Kidney (tissue), 14 donors: Measurements from ENCODE around the gene SIM1. TPM values are rescaled to one million over a fixed set of nuclear protein-coding genes. Genes with fewer than 3 reads are reported as not detected.

Source experiments
- DNase-seq, 5 donors: peaks; one replicate each; pipeline ENCODE4 v3.0.0-alpha.2; 2013 to 2020
- FAIRE-seq: peaks from 2 replicates; lab custom pipeline; 2012; peaks lifted over from hg19 to GRCh38; lab: Jason Lieb, UNC
- H3K27ac ChIP-seq, 2 donors: one replicate each; pipeline ENCODE4 v1.7.0; 2013; ENCODE audit warnings: low read depth in 2 of 2, low read length in 2 of 2, inconsistent platforms in 1 of 2
- H3K27me3 ChIP-seq: one replicate; pipeline ENCODE4 v1.7.1; 2013; ENCODE audit warnings: low read length, inconsistent platforms; ENCODE audit not compliant: control insufficient read depth, insufficient read depth
- H3K36me3 ChIP-seq, 3 donors: one replicate each; pipeline versions ENCODE4 v1.7.0 to v1.7.1; 2013; ENCODE audit warnings: low read length in 3 of 3, control low read depth in 1 of 3, inconsistent platforms in 1 of 3; ENCODE audit not compliant: insufficient read depth in 3 of 3, control insufficient read depth in 2 of 3
- H3K4me1 ChIP-seq, 3 donors: one replicate each; pipeline versions ENCODE4 v1.7.0 to v1.7.1; 2013; ENCODE audit warnings: low read length in 3 of 3, inconsistent platforms in 1 of 3, low read depth in 1 of 3; ENCODE audit not compliant: control insufficient read depth in 2 of 3, insufficient read depth in 2 of 3
- H3K4me3 ChIP-seq, 3 donors: one replicate each; pipeline versions ENCODE4 v1.7.0 to v1.8.1; 2013; ENCODE audit warnings: low read length in 3 of 3, control low read depth in 1 of 3, inconsistent platforms in 1 of 3
- H3K9ac ChIP-seq, 3 donors: one replicate each; pipeline versions ENCODE4 v1.7.0 to v1.7.1; 2013; ENCODE audit warnings: low read length in 3 of 3, control low read depth in 1 of 3, inconsistent platforms in 1 of 3
- H3K9me3 ChIP-seq, 3 donors: one replicate each; pipeline versions ENCODE4 v1.7.0 to v1.7.1; 2013; ENCODE audit warnings: low read length in 3 of 3, control low read depth in 1 of 3, inconsistent platforms in 1 of 3; ENCODE audit not compliant: control insufficient read depth in 2 of 3, insufficient read depth in 1 of 3
- intact Hi-C: fragments of 100-400 bp; cut with DNase I; formaldehyde crosslinking; loops from one replicate; pipeline ENCODE4 v1.11.1; 2022
- polyA plus RNA-seq: library from polyadenylated mRNA; stranded (reverse); fragments of 350-450 nt; fragmentation: Illumina TruSeq; extraction: RNeasy Lipid Tissue Mini Kit (QIAGEN cat#74804); gene quantifications from one replicate; pipeline ENCODE4 v1.2.3, GENCODE V29; 2014; ENCODE audit warnings: low read depth, low replicate concordance; ENCODE audit not compliant: insufficient read depth
- total RNA-seq: library from RNA; stranded (reverse); fragmentation: NEBNext Ultra II Directional; extraction: Animal tissue kit (Norgen Biotek cat#: 25700); gene quantifications from one replicate; pipeline ENCODE4 v1.2.1, GENCODE V29; 2021
- TF ChIP-seq, protein P1 (sequence below): IDR thresholded peaks from 3 replicates; pipeline ENCODE4 v1.5.1; 2012; ENCODE audit warnings: mild to moderate bottlenecking, moderate library complexity, borderline replicate concordance; ENCODE audit not compliant: insufficient read depth; ENCODE audit errors: extremely low read depth
- donor health status: control.
- donor health status: control.
- donor health status: control.
- donor health status: control.
- donor health status: control.
- donor health status: DM: yes; HTN: yes; CAD: no.
- donor health status: Normal renal cell carcinoma (clear cell type).

SIM1 gene
- total and polyA plus RNA-seq, 2 donors from 2014 or later: 4.4 to 31.8 TPM

DNA sequence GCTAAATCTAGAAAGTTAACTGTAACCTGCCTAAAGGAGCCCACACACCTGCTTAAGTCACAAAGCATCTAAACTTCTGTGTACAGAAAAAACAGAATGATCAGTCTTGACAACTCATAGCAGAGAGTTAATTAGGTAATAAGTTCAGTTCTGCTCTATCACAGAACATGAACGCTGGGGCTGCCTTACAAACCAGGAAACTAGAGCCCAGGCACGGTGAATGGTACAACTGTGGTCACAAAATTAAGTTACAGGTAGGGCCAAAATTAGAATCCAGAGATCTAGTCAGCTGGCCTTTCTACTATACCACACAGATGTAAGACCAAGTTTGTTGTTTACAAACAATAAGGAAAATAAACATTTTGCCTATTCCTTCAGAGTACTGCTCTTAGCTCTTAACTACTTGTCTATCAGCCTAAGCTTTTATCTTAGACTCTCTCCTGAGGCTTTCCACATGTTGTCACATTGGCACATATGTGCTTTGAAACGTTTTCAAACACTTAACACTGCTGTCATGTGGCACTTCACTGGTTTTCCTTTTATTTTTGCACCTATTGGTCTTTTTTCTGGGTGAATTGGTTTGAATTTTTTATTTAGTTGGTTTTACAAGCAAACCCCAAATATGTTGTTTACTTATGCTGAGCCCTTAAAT lies 75.7 kb downstream of the SIM1 start:
- Histone ChIP-seq H3K27me3 (no peaks in the 10 kb centered on the region), H3K36me3 (peaks cover 0 to 10% (median 0%) of the 10 kb centered on the region in 3 donors), H3K9ac (no peak overlapping the region), H3K4me1 (no peaks in the 10 kb centered on the region), H3K4me3 (no peak overlapping the region), H3K9me3 (no peaks in the 10 kb centered on the region), H3K27ac (no peak overlapping the region)
- FAIRE-seq (no peak), DNase-seq (no peak)
- intact Hi-C loops: no loop called here
- TF ChIP-seq, protein P1, sequence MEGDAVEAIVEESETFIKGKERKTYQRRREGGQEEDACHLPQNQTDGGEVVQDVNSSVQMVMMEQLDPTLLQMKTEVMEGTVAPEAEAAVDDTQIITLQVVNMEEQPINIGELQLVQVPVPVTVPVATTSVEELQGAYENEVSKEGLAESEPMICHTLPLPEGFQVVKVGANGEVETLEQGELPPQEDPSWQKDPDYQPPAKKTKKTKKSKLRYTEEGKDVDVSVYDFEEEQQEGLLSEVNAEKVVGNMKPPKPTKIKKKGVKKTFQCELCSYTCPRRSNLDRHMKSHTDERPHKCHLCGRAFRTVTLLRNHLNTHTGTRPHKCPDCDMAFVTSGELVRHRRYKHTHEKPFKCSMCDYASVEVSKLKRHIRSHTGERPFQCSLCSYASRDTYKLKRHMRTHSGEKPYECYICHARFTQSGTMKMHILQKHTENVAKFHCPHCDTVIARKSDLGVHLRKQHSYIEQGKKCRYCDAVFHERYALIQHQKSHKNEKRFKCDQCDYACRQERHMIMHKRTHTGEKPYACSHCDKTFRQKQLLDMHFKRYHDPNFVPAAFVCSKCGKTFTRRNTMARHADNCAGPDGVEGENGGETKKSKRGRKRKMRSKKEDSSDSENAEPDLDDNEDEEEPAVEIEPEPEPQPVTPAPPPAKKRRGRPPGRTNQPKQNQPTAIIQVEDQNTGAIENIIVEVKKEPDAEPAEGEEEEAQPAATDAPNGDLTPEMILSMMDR: no peak

DNA sequence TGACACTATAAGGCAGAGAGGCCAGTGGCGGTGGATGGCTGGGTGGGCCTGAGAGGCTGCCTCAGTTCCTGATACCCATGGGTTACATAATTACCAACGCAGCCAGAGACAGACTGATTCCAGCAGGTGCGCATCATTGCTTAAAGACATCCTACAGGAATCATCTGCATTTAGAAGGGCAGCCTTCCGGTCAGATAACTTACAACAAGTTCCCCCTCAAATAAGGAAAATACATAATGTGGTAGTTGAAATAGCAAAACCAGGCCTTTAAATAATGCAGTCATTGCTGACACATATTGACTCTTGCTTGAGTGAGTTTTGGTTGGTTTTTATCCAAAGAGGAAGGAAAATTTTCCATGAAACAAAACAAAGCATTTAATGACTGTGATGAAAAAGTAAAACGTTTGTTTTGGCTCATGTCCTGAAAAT lies 81.9 kb downstream of the SIM1 start:
- H3K4me1 ChIP-seq: peaks cover 0 to 4% (median 0%) of the 10 kb centered on the region in 3 donors
- no peaks in the 10 kb centered on the region for H3K27me3 ChIP-seq
- TF ChIP-seq, protein P1: no peak
- intact Hi-C loops: no loop called here
- no peaks in the 10 kb centered on the region for H3K9me3 ChIP-seq
- H3K9ac ChIP-seq: no peak overlapping the region
- H3K27ac ChIP-seq: no peak overlapping the region
- no peaks in the 10 kb centered on the region for H3K36me3 ChIP-seq
- DNase-seq: no peak
- no peak overlapping the region for H3K4me3 ChIP-seq
- no peak for FAIRE-seq

- TF ChIP-seq, protein P1: no peak
- DNase-seq (no peak), FAIRE-seq (no peak)
- intact Hi-C loops: no loop called here
- Histone ChIP-seq H3K9ac (no peak overlapping the region), H3K9me3 (no peaks in the 10 kb centered on the region), H3K27me3 (no peaks in the 10 kb centered on the region), H3K36me3 (no peaks in the 10 kb centered on the region), H3K27ac (no peak overlapping the region), H3K4me3 (no peak overlapping the region), H3K4me1 (peaks cover 0 to 4% (median 0%) of the 10 kb centered on the region in 3 donors)
Observed at GRCh38 chr6:100382031-100382430, 82.7 kb downstream of the SIM1 start.
